ENCODE measurements around the gene RETREG3. TPM values are rescaled to one million over a fixed set of nuclear protein-coding genes. Genes with fewer than 3 reads are reported as not detected.
"Not testable (repeated sequence)": the region's sequence is repeated elsewhere in the genome, so short reads cannot be mapped to it uniquely, and the experiment has no call there.

RETREG3 gene
- total RNA-seq, 4 donors from 2014 or later = 31.4 to 66.6 (median 55.8) TPM

DNA sequence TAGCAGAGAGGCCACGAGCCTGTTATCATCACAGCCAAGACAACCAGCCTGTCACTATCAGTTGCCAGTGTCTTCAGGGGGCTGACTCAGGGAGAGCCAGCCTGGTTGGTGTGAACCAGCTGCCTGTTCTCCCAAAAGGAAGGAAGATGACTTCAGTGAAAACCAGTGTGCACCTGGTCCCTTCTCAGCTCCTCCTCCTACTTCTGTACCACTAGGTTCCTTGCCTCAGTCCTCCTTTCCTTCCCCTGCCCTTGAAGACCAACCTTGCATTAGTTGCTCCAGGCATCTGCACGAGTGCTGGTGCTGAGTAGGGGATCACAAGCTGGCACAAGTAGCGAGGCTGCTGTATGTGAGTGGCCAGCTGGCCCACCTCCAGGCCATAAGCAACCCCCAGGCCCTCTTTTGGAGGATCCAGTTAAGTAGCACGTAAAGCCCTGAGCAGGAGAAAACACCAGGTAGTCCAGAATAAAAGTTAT is 8.8 kb upstream of the RETREG3 start:
- Histone ChIP-seq H3K36me3 (peaks cover 0 to 29% (median 0%) of the 10 kb centered on the region in 3 donors), H3K27ac (peak overlapping the region in 1 of 4 donors; percentile 2), H3K4me1 (peaks cover 0 to 13% (median 0%) of the 10 kb centered on the region in 4 donors), H3K27me3 (no peaks in the 10 kb centered on the region), H3K9me3 (no peaks in the 10 kb centered on the region), H3K4me3 (no peak overlapping the region)
- no peak for DNase-seq
- TF ChIP-seq, protein P1, sequence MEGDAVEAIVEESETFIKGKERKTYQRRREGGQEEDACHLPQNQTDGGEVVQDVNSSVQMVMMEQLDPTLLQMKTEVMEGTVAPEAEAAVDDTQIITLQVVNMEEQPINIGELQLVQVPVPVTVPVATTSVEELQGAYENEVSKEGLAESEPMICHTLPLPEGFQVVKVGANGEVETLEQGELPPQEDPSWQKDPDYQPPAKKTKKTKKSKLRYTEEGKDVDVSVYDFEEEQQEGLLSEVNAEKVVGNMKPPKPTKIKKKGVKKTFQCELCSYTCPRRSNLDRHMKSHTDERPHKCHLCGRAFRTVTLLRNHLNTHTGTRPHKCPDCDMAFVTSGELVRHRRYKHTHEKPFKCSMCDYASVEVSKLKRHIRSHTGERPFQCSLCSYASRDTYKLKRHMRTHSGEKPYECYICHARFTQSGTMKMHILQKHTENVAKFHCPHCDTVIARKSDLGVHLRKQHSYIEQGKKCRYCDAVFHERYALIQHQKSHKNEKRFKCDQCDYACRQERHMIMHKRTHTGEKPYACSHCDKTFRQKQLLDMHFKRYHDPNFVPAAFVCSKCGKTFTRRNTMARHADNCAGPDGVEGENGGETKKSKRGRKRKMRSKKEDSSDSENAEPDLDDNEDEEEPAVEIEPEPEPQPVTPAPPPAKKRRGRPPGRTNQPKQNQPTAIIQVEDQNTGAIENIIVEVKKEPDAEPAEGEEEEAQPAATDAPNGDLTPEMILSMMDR (IDR thresholded peaks at IDR 0.05) = no peak
- TF ChIP-seq POLR2A (IDR thresholded peaks at IDR 0.05) = no peak

DNA sequence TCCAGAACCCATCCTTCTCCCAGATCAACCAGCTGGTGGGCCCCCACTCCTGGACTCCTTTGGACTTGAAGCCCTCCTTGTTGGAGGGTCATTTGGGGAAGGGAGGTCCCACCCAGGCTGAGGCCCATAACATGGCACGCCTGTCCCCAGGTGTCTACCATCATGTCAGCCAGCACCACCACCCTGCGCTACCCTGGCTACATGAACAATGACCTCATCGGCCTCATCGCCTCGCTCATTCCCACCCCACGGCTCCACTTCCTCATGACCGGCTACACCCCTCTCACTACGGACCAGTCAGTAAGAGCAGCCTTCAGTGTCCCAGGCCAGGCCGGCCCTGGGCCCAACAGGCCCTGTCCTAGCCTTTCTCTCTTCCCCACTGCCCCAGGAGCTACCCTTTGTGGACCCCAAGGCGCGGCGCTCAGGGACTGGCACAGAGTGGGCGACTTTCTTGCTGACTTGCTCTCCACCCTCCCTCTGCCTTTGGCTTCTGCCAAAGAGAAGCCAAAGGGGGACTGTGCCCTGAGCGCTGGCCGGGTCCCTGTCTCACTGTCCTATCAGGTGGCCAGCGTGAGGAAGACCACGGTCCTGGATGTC is 4.6 kb upstream of the RETREG3 start:
- H3K9me3 ChIP-seq = no peaks in the 10 kb centered on the region
- H3K27me3 ChIP-seq = no peaks in the 10 kb centered on the region
- no peak overlapping the region for H3K27ac ChIP-seq
- TF ChIP-seq POLR2A (IDR thresholded peaks at IDR 0.05) = no peak
- TF ChIP-seq, protein P1 (IDR thresholded peaks at IDR 0.05) = no peak
- no peak overlapping the region for H3K4me3 ChIP-seq
- peaks cover 0 to 16% (median 0%) of the 10 kb centered on the region in 4 donors for H3K4me1 ChIP-seq
- DNase-seq = no peak
- peaks cover 0 to 34% (median 0%) of the 10 kb centered on the region in 3 donors for H3K36me3 ChIP-seq

GRCh38 chr17:42612013-42612412 is 2.8 kb upstream of the RETREG3 start:
- H3K4me1 ChIP-seq = peaks cover 0 to 19% (median 3%) of the 10 kb centered on the region in 4 donors
- TF ChIP-seq, protein P1 (IDR thresholded peaks at IDR 0.05) = no peak
- no peak for TF ChIP-seq POLR2A (IDR thresholded peaks at IDR 0.05)
- no peak overlapping the region for H3K27ac ChIP-seq
- H3K4me3 ChIP-seq = no peak overlapping the region
- DNase-seq = no peak
- H3K27me3 ChIP-seq = no peaks in the 10 kb centered on the region
- H3K9me3 ChIP-seq = no peaks in the 10 kb centered on the region
- peaks cover 0 to 34% (median 0%) of the 10 kb centered on the region in 3 donors for H3K36me3 ChIP-seq

GRCh38 chr17:42609814-42610801 is 934 bp upstream of the RETREG3 start:
- peak overlapping the region; percentile 64 to 98 (median 84) for H3K27ac ChIP-seq
- H3K4me1 ChIP-seq = peaks cover 0 to 32% (median 12%) of the 10 kb centered on the region in 4 donors
- not testable (repeated sequence) for H3K9me3 ChIP-seq, H3K27me3 ChIP-seq
- peak overlapping the region; percentile 68 to 95 (median 93) for H3K4me3 ChIP-seq
- peak in 1 of 3 donors; percentile 24 for DNase-seq
- peaks cover 0 to 25% (median 0%) of the 10 kb centered on the region in 3 donors for H3K36me3 ChIP-seq

DNA sequence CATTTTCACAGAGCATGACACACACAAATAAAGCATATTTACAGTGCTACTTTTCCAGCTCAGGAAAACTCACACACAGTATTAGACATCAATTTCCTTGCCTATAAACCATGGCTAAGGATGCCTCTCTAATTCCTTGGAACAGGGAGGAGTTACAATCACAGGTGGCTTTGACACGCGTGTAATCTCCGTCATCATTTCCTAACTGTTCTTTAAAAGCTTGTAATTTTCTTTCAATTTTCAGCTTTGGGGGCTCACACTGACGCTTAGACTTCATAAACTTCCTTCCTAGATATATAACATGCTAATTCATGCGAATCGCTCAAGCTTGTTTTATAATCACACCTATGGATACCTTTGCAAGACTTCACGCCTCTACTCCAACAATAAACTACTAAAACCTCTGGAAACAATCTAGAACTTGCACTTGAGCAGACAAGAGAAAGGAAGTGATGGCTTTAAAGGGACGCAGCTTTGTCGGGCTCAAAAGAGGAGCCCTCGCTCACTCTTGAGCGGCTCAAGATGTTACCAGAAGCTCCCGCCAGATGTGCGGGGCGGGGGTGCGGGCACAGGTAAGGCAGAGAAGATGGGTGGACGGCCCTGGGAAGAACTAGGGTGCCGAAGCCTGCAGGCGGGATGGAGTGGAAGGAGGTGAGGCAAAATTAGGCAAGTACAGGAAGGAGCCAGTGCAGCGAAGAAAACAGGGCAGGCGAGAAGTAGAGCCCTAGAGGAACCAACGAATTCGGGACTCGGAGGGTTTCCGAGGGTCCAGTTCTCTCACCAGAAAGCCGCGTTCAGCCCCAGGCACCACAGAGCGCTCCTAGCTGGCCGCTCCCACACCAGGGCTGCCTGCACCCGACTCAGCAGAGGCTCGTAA is 631 bp downstream of the RETREG3 start:
- Histone ChIP-seq H3K4me1 (peaks cover 0 to 32% (median 12%) of the 10 kb centered on the region in 4 donors), H3K27me3 (no peaks in the 10 kb centered on the region)
- peak in 2 of 3 donors; percentile 20 to 49 for DNase-seq

More for the DNA sequence above, 631 bp downstream of the RETREG3 start:
- Histone ChIP-seq H3K27ac (peak overlapping the region; percentile 88 to 98 (median 92)), H3K36me3 (peaks cover 0 to 11% (median 0%) of the 10 kb centered on the region in 3 donors), H3K9me3 (no peaks in the 10 kb centered on the region), H3K4me3 (peak overlapping the region; percentile 77 to 95 (median 93))
- no peak for TF ChIP-seq POLR2A (IDR thresholded peaks at IDR 0.05)
- TF ChIP-seq, protein P1 (IDR thresholded peaks at IDR 0.05) = peak in 1 of 6 experiments; percentile 20
